Endothelial cell of umbilical vein (primary cell): Measurements from ENCODE around the gene MTA2. TPM values are rescaled to one million over a fixed set of nuclear protein-coding genes. Genes with fewer than 3 reads are reported as not detected.

ENCODE experiments used
- BruUV-seq: library from RNA; stranded (reverse); fragments of 400-500 nt; replicated peaks from 2 replicates; lab custom pipeline; 2021; lab: Mats Ljungman, UMichigan
- CTCF ChIA-PET: fragments of 300-600, 350-600 bp; sonication (Branson Sonifier 250); formaldehyde crosslinking; loops from one replicate; lab custom pipeline; 2021; ENCODE audit warnings: antibody characterized with exemption, inconsistent platforms; lab: Charles Lee
- POLR2A ChIA-PET: fragments of 300-600, 350-600 bp; sonication (Branson Sonifier 250); formaldehyde crosslinking; loops from one replicate; lab custom pipeline; 2021; ENCODE audit warnings: antibody characterized with exemption, inconsistent platforms; lab: Charles Lee
- DNase-seq: peaks from one replicate; pipeline ENCODE4 v3.0.0-alpha.2; 2011; ENCODE audit warnings: low read depth, low spot score
- FAIRE-seq: peaks from 2 replicates; lab custom pipeline; 2011; peaks lifted over from hg19 to GRCh38; lab: Jason Lieb, UNC
- H2AFZ ChIP-seq: 2 replicates; pipeline ENCODE4 v1.6.0; 2012; ENCODE audit warnings: low read depth, low read length, control low read depth, inconsistent platforms
- H3K27ac ChIP-seq: 2 replicates; pipeline ENCODE4 v1.5.1; 2011; ENCODE audit warnings: low read depth, mild to moderate bottlenecking, control low read depth, low read length, moderate library complexity; ENCODE audit not compliant: insufficient read depth
- H3K27me3 ChIP-seq, 2 experiments: 2 replicates each; pipeline versions ENCODE4 v1.6.0 to v1.6.1; 2011; ENCODE audit warnings: low read length in 2 of 2, mixed read lengths in 1 of 2; ENCODE audit not compliant: control insufficient read depth in 2 of 2, insufficient read depth in 2 of 2
- H3K36me3 ChIP-seq, 2 experiments: 2 replicates in 1 of 2; 3 replicates in 1 of 2; pipeline ENCODE4 v1.5.1; 2011; ENCODE audit warnings: low read length in 2 of 2, mild to moderate bottlenecking in 1 of 2, moderate library complexity in 1 of 2; ENCODE audit not compliant: control insufficient read depth in 2 of 2, insufficient read depth in 2 of 2; ENCODE audit errors: extremely low read depth in 1 of 2
- H3K4me1 ChIP-seq: 3 replicates; pipeline ENCODE4 v1.5.1; 2011; ENCODE audit warnings: mild to moderate bottlenecking, low read length; ENCODE audit not compliant: control insufficient read depth, insufficient read depth; ENCODE audit errors: extremely low read depth
- H3K4me2 ChIP-seq: 2 replicates; pipeline ENCODE4 v1.6.1; 2011; ENCODE audit warnings: low read length, control low read depth, mixed read lengths; ENCODE audit not compliant: insufficient read depth
- H3K4me3 ChIP-seq, 3 experiments: fragments of 200-600 bp in 1 of 3; sonication (generic), shearing (Covaris generic) in 1 of 3; replicated peaks in 1 of 3; 2 replicates each; pipeline ENCODE4 v1.5.1; 2011 to 2016; ENCODE audit warnings: control low read depth in 3 of 3, low read length in 3 of 3, mild to moderate bottlenecking in 2 of 3, inconsistent platforms in 1 of 3, low read depth in 1 of 3, moderate library complexity in 1 of 3; ENCODE audit not compliant: insufficient read depth in 1 of 3
- H3K79me2 ChIP-seq: 2 replicates; pipeline ENCODE4 v1.6.0; 2012; ENCODE audit warnings: low read length, inconsistent platforms; ENCODE audit not compliant: control insufficient read depth, insufficient read depth
- H3K9ac ChIP-seq: replicated peaks from 2 replicates; pipeline ENCODE3; 2011; ENCODE audit warnings: low read length, control low read depth; ENCODE audit not compliant: insufficient read depth; ENCODE audit errors: extremely low read depth
- H3K9me1 ChIP-seq: replicated peaks from 3 replicates; pipeline ENCODE4 v1.6.0; 2011; ENCODE audit warnings: mild to moderate bottlenecking, low read length; ENCODE audit not compliant: control insufficient read depth, insufficient read depth; ENCODE audit errors: extremely low read depth
- H3K9me3 ChIP-seq: replicated peaks from 2 replicates; pipeline ENCODE4 v1.5.1; 2012; ENCODE audit warnings: low read length, inconsistent platforms; ENCODE audit not compliant: control insufficient read depth, insufficient read depth
- H4K20me1 ChIP-seq: replicated peaks from 2 replicates; pipeline ENCODE3; 2011; ENCODE audit warnings: mild to moderate bottlenecking, low read length; ENCODE audit not compliant: control insufficient read depth, insufficient read depth; ENCODE audit errors: extremely low read depth
- EZH2 ChIP-seq: IDR thresholded peaks from 2 replicates; pipeline ENCODE4 v1.6.1; 2012; ENCODE audit warnings: borderline replicate concordance, low read depth, mild to moderate bottlenecking, moderate library complexity, low read length, inconsistent platforms; ENCODE audit not compliant: severe bottlenecking
- FOS ChIP-seq: IDR thresholded peaks from 2 replicates; pipeline ENCODE4 v1.6.1; 2011; ENCODE audit warnings: mild to moderate bottlenecking, low read length, moderate library complexity, borderline replicate concordance; ENCODE audit not compliant: insufficient read depth
- GATA2 ChIP-seq: IDR thresholded peaks from 2 replicates; pipeline ENCODE4 v1.7.0; 2011; ENCODE audit warnings: low read depth, mild to moderate bottlenecking, moderate library complexity, mixed read lengths, low read length; ENCODE audit not compliant: insufficient read length, insufficient read depth
- JUN ChIP-seq: IDR thresholded peaks from 2 replicates; pipeline ENCODE4 v1.6.1; 2011; ENCODE audit warnings: borderline replicate concordance, low read depth; ENCODE audit not compliant: insufficient read length, insufficient read depth
- MYC ChIP-seq: IDR thresholded peaks from one replicate; pipeline ENCODE4 v1.6.1; 2011; ENCODE audit warnings: mild to moderate bottlenecking, low read depth, low read length
- POLR2A ChIP-seq: IDR thresholded peaks from 2 replicates; pipeline ENCODE4 v1.6.1; 2012; ENCODE audit warnings: low read depth, mild to moderate bottlenecking, control low read depth, low read length
- POLR2AphosphoS5 ChIP-seq: IDR thresholded peaks from 2 replicates; pipeline ENCODE4 v1.6.1; 2012; ENCODE audit warnings: low read depth, mild to moderate bottlenecking, control low read depth, low read length, moderate library complexity; ENCODE audit not compliant: insufficient read depth
- dilution Hi-C: fragments of 300-500 bp; cut with MboI; formaldehyde crosslinking; loops from one replicate; pipeline ENCODE4 v1.15.0; 2019; ENCODE audit warnings: low sequenced_read_pairs; ENCODE audit not compliant: extremely low pct_ligation_motif_present
- intact Hi-C: fragments of 100-400 bp; cut with micrococcal nuclease; formaldehyde crosslinking; loops from one replicate; pipeline ENCODE4 v1.10.0; 2022
- polyA plus RNA-seq, 4 experiments: library from polyadenylated mRNA; depleted of rRNA in 3 of 4; stranded (reverse) in 3 of 4; unstranded in 1 of 4; fragments of >200 nt; gene quantifications; 2 replicates each; pipeline versions ENCODE4 v1.2.1 to v1.2.3, GENCODE V29; 2011 to 2012; ENCODE audit warnings: missing spikeins in 1 of 4
- total RNA-seq: library from RNA; stranded (reverse); gene quantifications from 2 replicates; pipeline ENCODE4 v1.2.3, GENCODE V29; 2021
- TF ChIP-seq, protein P1 (sequence below), 2 donors: IDR thresholded peaks; 1 replicate in 1 of 2; 2 replicates in 1 of 2; pipeline ENCODE4 v1.5.1; 2011; ENCODE audit warnings: low read length in 2 of 2, mild to moderate bottlenecking in 2 of 2, moderate library complexity in 2 of 2, control low read depth in 1 of 2, inconsistent platforms in 1 of 2, low read depth in 1 of 2; ENCODE audit not compliant: insufficient read depth in 1 of 2; ENCODE audit errors: extremely low read depth in 1 of 2
- TF ChIP-seq, protein P2 (sequence below): IDR thresholded peaks from 2 replicates; pipeline ENCODE4 v1.6.1; 2011; ENCODE audit not compliant: insufficient read depth, insufficient read length

MTA2 gene
- total and polyA plus RNA-seq, 2 donors (not counting 3 experiments of a cell fraction or from before 2014, with no cell fraction given) = 40.4 to 166 TPM

DNA sequence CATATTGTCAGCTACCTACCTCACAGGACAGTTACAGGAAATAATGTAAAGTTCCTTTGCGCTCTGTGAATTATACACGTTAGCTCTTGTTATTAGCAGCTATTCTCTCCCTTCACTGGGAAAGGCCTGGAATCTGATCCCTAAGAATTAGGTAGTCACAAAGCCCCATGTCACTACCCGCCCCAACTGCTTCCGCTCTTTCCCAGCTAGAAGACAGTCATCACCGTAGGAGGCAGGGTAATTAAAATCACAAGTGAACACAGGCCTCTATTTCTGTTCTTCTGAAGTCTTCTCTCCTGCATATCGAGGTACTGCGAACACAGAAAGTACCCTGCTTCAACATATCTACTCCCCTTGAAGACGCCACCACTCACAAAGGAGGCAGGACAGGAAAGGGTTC is 42.5 kb downstream of the MTA2 start:
- CTCF ChIA-PET = interaction anchor here (1.6 to 15.7 kb wide), 4 partner anchors 16 to 165 kb away, joined by 3 to 376 read pairs (median 130); partner anchors contain the start of gene AHNAK
- dilution Hi-C loops (no loop called here), intact Hi-C loops (no loop called here)
- no peak overlapping the region for H3K4me3 ChIP-seq
- H3K27ac ChIP-seq = no peak overlapping the region
- peaks cover 26% of the 10 kb centered on the region for H3K79me2 ChIP-seq
- no peaks in the 10 kb centered on the region for H3K9me3 ChIP-seq
- POLR2A ChIA-PET = interaction anchor here (2.0 kb wide), 1 partner anchor 15 kb away, joined by 7 read pairs; the partner anchor contains the start of gene EEF1G
- H3K9ac ChIP-seq = no peak overlapping the region
- BruUV-seq = no TSS peak
- DNase-seq = no peak
- no peak overlapping the region for H2AFZ ChIP-seq
- TF ChIP-seq POLR2AphosphoS5 (no peak), JUN (no peak), MYC (no peak), FOS (no peak)
- TF ChIP-seq, protein P1, sequence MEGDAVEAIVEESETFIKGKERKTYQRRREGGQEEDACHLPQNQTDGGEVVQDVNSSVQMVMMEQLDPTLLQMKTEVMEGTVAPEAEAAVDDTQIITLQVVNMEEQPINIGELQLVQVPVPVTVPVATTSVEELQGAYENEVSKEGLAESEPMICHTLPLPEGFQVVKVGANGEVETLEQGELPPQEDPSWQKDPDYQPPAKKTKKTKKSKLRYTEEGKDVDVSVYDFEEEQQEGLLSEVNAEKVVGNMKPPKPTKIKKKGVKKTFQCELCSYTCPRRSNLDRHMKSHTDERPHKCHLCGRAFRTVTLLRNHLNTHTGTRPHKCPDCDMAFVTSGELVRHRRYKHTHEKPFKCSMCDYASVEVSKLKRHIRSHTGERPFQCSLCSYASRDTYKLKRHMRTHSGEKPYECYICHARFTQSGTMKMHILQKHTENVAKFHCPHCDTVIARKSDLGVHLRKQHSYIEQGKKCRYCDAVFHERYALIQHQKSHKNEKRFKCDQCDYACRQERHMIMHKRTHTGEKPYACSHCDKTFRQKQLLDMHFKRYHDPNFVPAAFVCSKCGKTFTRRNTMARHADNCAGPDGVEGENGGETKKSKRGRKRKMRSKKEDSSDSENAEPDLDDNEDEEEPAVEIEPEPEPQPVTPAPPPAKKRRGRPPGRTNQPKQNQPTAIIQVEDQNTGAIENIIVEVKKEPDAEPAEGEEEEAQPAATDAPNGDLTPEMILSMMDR (IDR thresholded peaks at IDR 0.05; ENCODE audit: extremely low read depth in 1 of 2, insufficient read depth in 1 of 2, low read depth in 1 of 2, low read length in 2 of 2) = no peak
- H3K27me3 ChIP-seq = no peaks in the 10 kb centered on the region
- peaks cover 2% of the 10 kb centered on the region for H4K20me1 ChIP-seq
- H3K36me3 ChIP-seq = peaks cover 19 to 22% of the 10 kb centered on the region in 2 experiments
- no peaks in the 10 kb centered on the region for H3K9me1 ChIP-seq
- H3K4me2 ChIP-seq = no peak overlapping the region
- peaks cover 47% of the 10 kb centered on the region for H3K4me1 ChIP-seq
- no peak for FAIRE-seq

DNA sequence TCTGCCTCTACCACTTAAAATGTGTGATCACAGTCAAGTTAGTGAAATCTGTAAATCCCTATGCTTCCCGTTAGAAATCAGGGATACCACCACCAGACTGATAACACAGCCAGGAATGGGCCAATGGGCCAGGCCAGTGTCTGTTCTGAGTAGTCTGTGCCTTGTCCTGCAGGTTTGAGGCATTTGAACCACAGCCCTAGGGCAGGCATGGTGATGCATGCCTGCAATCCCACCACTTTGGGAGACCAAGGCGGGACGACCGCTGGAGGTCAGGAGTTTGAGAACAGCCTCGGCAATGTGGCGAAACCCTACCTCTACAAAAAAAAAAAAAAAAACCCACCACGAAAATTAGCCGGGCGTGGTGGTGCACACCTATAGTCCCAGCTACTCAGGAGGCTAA is 43.0 kb downstream of the MTA2 start:
- DNase-seq = no peak
- H3K36me3 ChIP-seq = peaks cover 16 to 18% of the 10 kb centered on the region in 2 experiments
- ChIA-PET CTCF (interaction anchor here (1.6 to 15.7 kb wide), 4 partner anchors 15 to 164 kb away, joined by 3 to 376 read pairs (median 130); partner anchors contain the start of gene AHNAK), POLR2A (interaction anchor here (3.8 kb wide), 1 partner anchor 15 kb away, joined by 13 read pairs; the partner anchor contains the start of gene EEF1G)
- no peaks in the 10 kb centered on the region for H3K27me3 ChIP-seq
- H3K27ac ChIP-seq = no peak overlapping the region
- peaks cover 22% of the 10 kb centered on the region for H3K79me2 ChIP-seq
- H2AFZ ChIP-seq = no peak overlapping the region
- no peak overlapping the region for H3K4me3 ChIP-seq
- BruUV-seq = no TSS peak
- H3K4me2 ChIP-seq = no peak overlapping the region
- intact Hi-C loops = no loop called here
- H3K4me1 ChIP-seq = peaks cover 52% of the 10 kb centered on the region
- no peak for FAIRE-seq
- dilution Hi-C loops = no loop called here
- peaks cover 2% of the 10 kb centered on the region for H4K20me1 ChIP-seq
- H3K9ac ChIP-seq = no peak overlapping the region
- H3K9me1 ChIP-seq = no peaks in the 10 kb centered on the region
- no peaks in the 10 kb centered on the region for H3K9me3 ChIP-seq
- TF ChIP-seq JUN = no peak
- TF ChIP-seq, protein P1 (IDR thresholded peaks at IDR 0.05; ENCODE audit: extremely low read depth in 1 of 2, insufficient read depth in 1 of 2, low read depth in 1 of 2, low read length in 2 of 2) = no peak
- TF ChIP-seq MYC = no peak
- TF ChIP-seq POLR2AphosphoS5 = no peak
- no peak for TF ChIP-seq FOS
- TF ChIP-seq, protein P2, sequence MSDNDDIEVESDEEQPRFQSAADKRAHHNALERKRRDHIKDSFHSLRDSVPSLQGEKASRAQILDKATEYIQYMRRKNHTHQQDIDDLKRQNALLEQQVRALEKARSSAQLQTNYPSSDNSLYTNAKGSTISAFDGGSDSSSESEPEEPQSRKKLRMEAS = no peak
- TF ChIP-seq EZH2 = no peak
- no peak for TF ChIP-seq POLR2A
- TF ChIP-seq GATA2 = no peak
